ENCODE measurements around the gene SLC1A7.

Gene SLC1A7

DNA sequence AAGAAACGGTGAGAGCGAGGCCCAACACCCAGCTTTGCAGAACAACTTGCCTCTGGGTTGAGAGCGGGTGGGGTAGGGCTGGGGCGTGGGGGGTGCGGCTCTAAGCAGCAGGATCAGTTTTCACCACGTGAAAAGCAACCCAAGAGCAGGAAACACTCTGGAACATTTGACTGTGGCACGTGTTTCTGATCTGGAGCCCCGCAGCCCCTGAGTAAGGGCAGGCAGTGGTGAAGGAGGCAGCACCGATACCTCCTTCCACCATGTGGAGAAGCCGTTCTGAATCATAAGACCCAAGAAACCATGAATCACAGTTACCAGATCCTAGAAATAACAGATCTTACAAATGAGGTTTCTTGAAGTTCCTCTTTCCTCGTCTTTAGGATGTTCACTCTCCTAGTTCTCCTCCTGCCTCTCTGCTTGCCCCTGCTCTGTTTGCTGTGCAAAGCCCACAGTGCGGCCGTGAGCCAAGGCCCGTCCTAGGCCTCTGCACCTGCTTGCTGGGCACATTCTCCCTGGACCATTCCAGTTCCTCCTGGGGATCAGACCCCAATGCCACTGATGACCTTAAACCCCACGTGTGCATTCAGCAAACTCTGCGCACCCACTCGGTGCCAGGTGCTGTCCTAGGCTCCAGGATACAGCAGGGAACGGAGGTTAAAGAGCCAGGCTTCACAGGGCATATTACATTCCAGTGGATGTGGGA, 31.9 kb downstream of the SLC1A7 start:
- H3K27ac ChIP-seq, result peak overlapping the region; percentile 99
- TF ChIP-seq, protein P1, sequence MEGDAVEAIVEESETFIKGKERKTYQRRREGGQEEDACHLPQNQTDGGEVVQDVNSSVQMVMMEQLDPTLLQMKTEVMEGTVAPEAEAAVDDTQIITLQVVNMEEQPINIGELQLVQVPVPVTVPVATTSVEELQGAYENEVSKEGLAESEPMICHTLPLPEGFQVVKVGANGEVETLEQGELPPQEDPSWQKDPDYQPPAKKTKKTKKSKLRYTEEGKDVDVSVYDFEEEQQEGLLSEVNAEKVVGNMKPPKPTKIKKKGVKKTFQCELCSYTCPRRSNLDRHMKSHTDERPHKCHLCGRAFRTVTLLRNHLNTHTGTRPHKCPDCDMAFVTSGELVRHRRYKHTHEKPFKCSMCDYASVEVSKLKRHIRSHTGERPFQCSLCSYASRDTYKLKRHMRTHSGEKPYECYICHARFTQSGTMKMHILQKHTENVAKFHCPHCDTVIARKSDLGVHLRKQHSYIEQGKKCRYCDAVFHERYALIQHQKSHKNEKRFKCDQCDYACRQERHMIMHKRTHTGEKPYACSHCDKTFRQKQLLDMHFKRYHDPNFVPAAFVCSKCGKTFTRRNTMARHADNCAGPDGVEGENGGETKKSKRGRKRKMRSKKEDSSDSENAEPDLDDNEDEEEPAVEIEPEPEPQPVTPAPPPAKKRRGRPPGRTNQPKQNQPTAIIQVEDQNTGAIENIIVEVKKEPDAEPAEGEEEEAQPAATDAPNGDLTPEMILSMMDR (conservative IDR thresholded peaks at IDR 0.05), result no peak

DNA sequence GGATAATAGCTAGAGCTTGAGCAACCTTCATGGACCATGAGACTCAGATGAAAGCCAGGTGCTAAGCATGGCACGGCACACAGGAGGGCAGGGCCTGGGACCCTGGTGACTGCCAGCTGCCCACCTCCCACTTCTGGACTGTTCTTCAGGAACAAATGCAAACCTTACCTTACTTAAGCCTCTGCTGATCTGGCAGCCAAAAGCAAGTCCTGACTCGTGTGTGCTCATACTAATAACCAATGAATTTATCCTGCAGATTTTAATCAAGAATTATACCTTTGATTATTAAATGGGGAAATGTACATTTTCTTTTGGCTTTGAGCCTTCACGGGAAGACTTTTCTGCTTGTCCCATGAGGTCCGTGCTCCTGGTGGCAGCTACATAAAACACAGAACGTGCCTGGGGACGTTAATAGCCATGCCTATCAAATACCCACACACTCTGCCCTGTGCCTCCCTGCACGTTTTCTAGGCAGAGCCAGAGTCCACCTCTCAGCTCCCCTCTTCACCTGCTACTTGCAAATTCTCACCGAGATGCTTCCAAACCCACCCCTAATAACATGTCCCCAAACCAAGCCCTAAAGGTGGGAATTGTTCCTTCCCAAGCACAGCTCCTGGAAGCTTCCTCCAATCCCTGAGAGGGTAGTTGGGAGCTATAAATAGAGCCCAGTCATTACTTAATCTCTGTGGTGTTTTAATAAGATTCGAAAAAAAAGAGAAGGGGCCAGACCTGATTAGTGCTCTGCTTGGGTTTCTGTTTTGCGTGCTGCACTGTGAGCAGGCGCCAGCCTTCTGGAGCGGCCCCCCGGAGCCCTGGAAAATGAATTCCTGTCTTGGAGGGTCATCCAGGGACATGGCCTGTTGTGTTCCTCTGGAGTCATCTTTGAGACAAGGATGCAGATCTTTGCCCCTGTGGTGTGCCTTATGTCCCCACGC, 33.5 kb downstream of the SLC1A7 start:
- TF ChIP-seq, protein P1 (conservative IDR thresholded peaks at IDR 0.05), result no peak
- peak overlapping the region; percentile 99 for H3K27ac ChIP-seq

DNA sequence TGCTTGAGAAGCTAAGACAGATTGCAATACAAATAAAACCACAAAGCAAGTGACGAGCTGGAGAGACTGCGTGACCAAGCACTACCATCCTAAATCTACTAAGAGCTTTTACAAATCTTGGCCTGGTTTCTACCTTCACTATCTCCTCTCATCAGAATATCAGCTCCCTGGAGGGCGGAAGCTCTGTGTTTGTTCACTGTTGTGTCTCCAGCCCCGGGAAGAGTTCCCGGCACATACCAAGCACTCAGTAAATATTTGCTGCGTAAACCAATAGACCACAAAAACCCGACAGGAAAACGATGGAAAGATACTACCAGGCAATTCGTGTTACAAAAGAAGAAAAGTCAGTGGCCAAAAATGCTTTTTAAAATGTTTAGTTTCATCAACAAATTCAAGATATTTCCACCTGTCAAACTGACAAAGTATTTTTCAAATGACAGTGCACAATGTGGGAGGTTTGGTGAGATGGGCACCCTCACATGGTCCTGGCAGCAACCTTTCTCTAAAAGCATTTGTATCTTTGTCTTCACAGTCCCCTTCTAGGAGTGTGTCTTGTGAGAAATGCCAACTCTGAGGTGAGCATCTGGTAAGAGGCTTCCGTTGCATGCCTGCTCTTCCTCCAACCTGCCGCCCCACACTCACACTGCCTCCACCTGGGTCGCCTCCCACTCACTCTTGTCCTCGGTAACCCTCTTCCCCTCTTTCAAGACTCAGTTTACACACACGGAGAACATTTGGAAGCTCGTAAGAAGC, 34.7 kb downstream of the SLC1A7 start:
- H3K27ac ChIP-seq, result peak overlapping the region; percentile 99
- TF ChIP-seq, protein P1 (conservative IDR thresholded peaks at IDR 0.05), result no peak

DNA sequence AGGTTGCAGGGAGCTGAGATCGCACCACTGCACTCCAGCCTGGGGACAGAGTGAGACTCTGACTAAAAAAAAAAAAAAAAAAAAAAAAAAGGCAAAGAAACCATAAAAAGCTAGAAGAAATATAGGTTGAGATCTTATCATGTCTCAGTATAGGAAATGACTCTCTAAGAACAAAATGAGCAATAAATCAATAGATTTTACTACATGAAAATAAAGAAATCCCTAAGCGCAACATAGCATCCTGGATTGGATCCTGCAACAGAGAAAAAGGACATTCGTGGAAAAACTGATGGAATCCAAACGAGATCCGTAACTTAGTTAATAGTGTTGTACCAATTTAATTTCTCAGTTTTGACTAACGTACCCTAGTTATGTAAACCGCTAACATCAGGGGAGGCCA, 35.3 kb downstream of the SLC1A7 start:
- TF ChIP-seq, protein P1 (conservative IDR thresholded peaks at IDR 0.05), result no peak
- H3K27ac ChIP-seq, result peak overlapping the region; percentile 99

DNA sequence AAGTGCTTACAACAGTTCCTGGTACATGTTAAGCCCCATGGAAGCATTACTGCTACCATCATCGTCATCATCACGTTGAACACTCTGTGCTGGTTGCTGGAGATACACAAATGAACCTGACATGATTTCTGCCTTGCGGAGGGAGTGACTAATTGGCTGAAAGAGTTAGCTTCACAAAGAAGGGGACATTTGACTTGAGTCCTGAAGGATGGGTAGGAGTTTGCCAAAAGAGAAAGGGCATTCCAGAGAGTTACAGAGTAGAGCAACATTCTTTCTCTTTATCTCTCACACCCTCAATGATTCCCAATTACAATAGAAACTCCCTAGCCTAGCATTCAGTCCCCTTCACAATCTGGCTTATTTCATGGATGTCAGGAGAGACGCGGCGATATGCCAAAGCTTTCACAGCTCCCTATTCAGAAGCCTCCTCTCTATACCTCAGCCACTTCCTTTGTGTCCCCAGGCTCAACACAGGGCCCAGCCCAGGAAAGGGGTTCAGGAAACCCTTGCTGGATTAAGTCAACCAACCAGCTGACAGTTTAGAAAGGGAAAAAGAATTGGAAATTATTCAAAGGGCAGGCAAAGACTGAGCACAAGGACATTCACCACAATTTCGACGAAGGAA, 38.0 kb downstream of the SLC1A7 start:
- H3K27ac ChIP-seq, result peak overlapping the region; percentile 99; the same call in 1 of the 2 replicates
- TF ChIP-seq, protein P1 (conservative IDR thresholded peaks at IDR 0.05), result no peak

DNA sequence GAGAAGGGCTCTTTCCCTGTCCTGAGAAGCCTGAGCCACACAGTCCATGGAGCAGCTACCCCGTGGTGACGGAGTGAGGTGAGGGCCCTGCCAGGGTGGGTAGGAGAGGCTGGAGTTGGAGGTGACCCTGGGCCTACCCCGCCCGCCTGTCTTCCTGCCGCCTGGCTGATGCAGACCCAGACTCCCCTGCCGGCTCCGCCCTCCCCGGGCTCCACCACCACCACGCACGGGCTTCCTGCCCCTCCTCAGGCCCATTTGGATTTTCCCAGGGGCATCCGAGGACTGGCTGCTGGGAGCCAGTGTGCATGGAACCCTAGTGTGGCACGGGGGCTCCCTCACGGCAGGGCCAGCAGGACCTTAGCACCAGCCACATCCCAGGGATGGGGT, 47.9 kb downstream of the SLC1A7 start:
- TF ChIP-seq, protein P1 (conservative IDR thresholded peaks at IDR 0.05), result no peak
- peak overlapping the region; percentile 9; the same call in 1 of the 2 replicates for H3K27ac ChIP-seq
